Measurements from ENCODE around the gene CUX1. TPM values are rescaled to one million over a fixed set of nuclear protein-coding genes. Genes with fewer than 3 reads are reported as not detected.

Gene CUX1
- total and polyA plus RNA-seq, 2 of the 13 experiments (the other 11 are each of a cell fraction or from before 2014, with no cell fraction given) = 13.7 to 14.9 TPM

- TF ChIP-seq RBFOX2 (IDR thresholded peaks at IDR 0.05; ENCODE audit: low read depth, low read length) = peak; percentile 23; the same call in 1 of the 2 replicates
- peak; percentile 48; the same call in 1 of the 2 replicates for TF ChIP-seq ZNF232 (CRISPR knock-in tag; IDR thresholded peaks at IDR 0.05; ENCODE audit: borderline replicate concordance)
- no peak for TF ChIP-seq NCOA5 (CRISPR knock-in tag; IDR thresholded peaks at IDR 0.05)
- TF ChIP-seq NCOR1 (IDR thresholded peaks at IDR 0.05; ENCODE audit: borderline replicate concordance, low read length) = no peak
- no peak for TF ChIP-seq MYNN (CRISPR knock-in tag; IDR thresholded peaks at IDR 0.05; ENCODE audit: low read depth)
Observed at GRCh38 chr7:101817471-101818286, at the start of gene CUX1 (continued).

GRCh38 chr7:101768280-101768679 is 49.1 kb upstream of the CUX1 start:
- FAIRE-seq = no peak
- in situ Hi-C loops (cut with HindIII; ENCODE audit: extremely low pct_ligation_motif_present, low pct_unique_long_range_greater_than_20kb) (no loop called here), intact Hi-C loops (cut with micrococcal nuclease; ENCODE audit: unreplicated experiment) (no loop called here)
- DNase-seq (ENCODE audit: low spot score) = no peak
- WGBS (ENCODE audit: low lambda C conversion rate) = 75% methylated on average over 6 of the region's 7 CpGs
- no peak overlapping the region for H3K4me3 ChIP-seq (replicated peaks in 1 of 3; ENCODE audit: insufficient read depth in 1 of 3, low read depth in 2 of 3, low read length in 3 of 3)
- H3K27ac ChIP-seq (ENCODE audit: extremely low read length, insufficient read depth, low read length) = no peak overlapping the region
- ATAC-seq = no peak
- no peaks in the 10 kb centered on the region for H3K79me2 ChIP-seq (ENCODE audit: insufficient read depth, low read length)
- H3K27me3 ChIP-seq (ENCODE audit: control insufficient read depth in 1 of 2, insufficient read depth in 2 of 2, low read length in 2 of 2) = peaks cover 4 to 16% of the 10 kb centered on the region in 2 experiments; a peak in 3 of 5 replicates
- H3K4me2 ChIP-seq (ENCODE audit: low read depth, low read length) = no peak overlapping the region
- no peak overlapping the region for H3K9ac ChIP-seq (ENCODE audit: insufficient read depth, low read depth, low read length)
- TF ChIP-seq TRAFD1 (CRISPR knock-in tag; IDR thresholded peaks at IDR 0.05; ENCODE audit: borderline replicate concordance) = no peak
- TF ChIP-seq ZNF768 (CRISPR knock-in tag; IDR thresholded peaks at IDR 0.05) = peak; percentile 95
- TF ChIP-seq PAWR (CRISPR knock-in tag; IDR thresholded peaks at IDR 0.05; ENCODE audit: borderline replicate concordance) = no peak
- TF ChIP-seq GPN1 (CRISPR knock-in tag; IDR thresholded peaks at IDR 0.05; ENCODE audit: borderline replicate concordance) = no peak
- CTCF ChIA-PET (ENCODE audit: low intra/inter-chr PET ratio, low total read pairs) = no interaction called here
- H3K4me1 ChIP-seq (ENCODE audit: insufficient read depth, low read length) = no peaks in the 10 kb centered on the region
- no peaks in the 10 kb centered on the region for H4K20me1 ChIP-seq (ENCODE audit: insufficient read depth, low read length)
- POLR2A ChIA-PET = no interaction called here
- no peaks in the 10 kb centered on the region for H3K36me3 ChIP-seq (replicated peaks in 1 of 2; ENCODE audit: control insufficient read depth in 1 of 2, insufficient read depth in 2 of 2, low read length in 2 of 2)
- no TSS peak for BruUV-seq (replicated peaks)
- H2AFZ ChIP-seq (ENCODE audit: low read length) = no peak overlapping the region
- no peaks in the 10 kb centered on the region for H3K9me3 ChIP-seq (ENCODE audit: low read length)
